GM19023 (cell line): ENCODE measurements around the gene VOPP1.
"Not testable (repeated sequence)": the region's sequence is repeated elsewhere in the genome, so short reads cannot be mapped to it uniquely, and the experiment has no call there.

Source experiments
- ATAC-seq: cut with Tn5 transposase; IDR thresholded peaks from one replicate; pipeline ENCODE4 v1.9.1; 2021; ENCODE audit warnings: mild to moderate bottlenecking, moderate library complexity; ENCODE audit not compliant: unreplicated experiment

Gene VOPP1

GRCh38 chr7:55473932-55474331, 98.4 kb downstream of the VOPP1 start:
- no peak for ATAC-seq

GRCh38 chr7:55472928-55473725, 99.2 kb downstream of the VOPP1 start:
- ATAC-seq = no peak

DNA sequence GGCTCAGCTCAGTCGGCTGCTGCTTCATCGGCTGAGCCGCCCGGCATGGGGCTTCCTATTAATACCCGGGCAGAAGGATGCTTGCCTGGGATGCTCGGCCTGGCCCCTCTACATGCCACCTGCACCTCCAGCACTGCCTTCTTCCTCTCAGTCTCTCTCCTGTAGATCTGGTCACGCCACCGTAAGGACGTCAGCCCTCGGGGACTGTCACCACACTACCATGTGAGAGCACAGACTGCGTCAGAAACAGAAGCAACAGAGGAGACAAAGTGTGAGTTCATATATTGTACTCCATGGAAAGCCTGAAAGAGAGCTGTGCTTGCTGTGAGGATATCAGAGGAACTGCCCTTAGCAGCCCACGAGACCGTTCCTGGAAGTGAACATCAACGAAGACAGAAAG, 99.9 kb downstream of the VOPP1 start:
- ATAC-seq = not testable (repeated sequence)

GRCh38 chr7:55471594-55471993, 100.7 kb downstream of the VOPP1 start:
- ATAC-seq = not testable (repeated sequence)

DNA sequence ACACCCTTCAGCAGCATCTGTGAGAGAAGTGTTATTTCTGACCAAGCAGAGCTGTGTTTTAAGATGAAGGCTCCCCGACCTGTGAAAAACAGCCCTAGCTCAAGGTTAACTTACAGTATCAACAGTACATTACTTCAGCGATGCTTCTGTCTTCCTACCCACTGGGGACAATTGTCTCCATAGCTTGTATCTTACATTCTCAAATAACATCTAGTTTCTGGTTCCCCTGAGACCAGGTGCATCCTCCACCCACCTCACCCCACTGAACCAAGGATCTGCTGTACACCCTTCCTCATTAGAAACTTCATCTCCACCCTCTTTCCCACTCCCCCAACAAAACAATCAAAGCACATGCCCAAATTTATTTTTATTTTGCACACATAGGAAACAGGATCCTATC, 102.0 kb downstream of the VOPP1 start:
- no peak for ATAC-seq

DNA sequence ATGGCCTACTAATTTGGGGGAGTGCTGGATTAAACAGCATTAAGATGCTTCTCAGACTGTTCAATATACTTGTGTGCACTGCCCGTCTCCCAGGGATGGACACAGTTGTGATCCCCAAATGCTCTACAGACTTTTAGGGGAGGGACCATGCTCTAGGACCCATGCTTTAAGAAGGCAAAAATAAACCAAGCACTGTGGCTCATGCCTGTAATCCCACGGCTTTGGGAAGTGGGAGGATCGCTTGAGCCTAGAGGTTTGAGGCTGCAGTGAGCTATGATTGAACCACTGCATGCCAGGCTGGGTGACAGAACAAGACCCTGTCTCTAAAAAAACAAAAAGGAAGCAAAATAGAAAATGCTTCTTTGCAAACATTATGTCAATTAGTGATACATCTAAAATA, 102.6 kb downstream of the VOPP1 start:
- ATAC-seq = no peak

DNA sequence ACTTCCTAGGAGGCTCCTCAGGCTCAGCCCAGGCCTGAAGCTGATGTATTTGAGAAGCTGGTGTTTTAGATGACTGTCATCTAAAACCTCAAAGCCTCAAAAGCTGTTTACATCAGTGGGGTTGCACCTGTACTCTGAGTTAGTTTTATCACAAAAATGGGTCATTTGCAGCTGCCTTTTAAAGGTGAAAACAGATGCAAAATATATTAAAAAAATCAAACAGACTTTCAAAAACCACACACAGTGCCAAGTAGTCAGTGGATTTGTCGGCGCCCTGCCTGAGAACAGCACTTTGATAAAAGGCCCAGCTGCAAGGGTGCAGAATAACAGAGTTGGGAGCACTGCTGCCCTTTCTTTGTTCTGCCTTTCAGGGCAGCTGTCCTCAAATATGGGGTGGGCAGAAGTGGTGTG, 103.0 kb downstream of the VOPP1 start:
- ATAC-seq = no peak

- ATAC-seq = no peak
These were observed 103.8 kb downstream of the VOPP1 start for GRCh38 chr7:55468495-55468894.

DNA sequence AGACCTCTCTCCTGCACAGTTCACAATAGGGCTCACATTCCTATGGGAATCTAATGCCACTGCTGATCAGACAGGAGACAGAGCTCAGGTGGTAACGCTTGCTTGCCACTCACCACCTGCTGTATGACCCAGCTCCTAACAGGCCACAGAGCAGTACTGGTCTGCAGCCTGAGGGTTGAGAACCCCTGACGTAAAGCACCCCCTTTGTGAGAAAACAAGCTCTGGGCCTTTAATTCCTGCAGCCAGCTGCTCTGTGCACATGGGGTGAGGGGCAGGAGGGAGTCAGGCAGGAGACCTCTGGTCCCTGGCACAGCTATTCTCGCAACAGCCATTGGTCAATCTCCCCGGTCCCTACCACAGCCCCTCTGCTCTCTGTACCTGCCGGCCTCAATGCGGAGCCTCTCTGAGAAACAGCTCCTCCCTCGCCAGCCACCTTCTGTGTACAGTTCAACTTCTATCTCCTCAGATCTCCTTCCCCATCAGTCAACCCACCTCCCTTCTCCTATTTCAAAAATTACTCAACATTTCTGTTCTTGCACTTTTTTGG, 105.2 kb downstream of the VOPP1 start:
- ATAC-seq = no peak

DNA sequence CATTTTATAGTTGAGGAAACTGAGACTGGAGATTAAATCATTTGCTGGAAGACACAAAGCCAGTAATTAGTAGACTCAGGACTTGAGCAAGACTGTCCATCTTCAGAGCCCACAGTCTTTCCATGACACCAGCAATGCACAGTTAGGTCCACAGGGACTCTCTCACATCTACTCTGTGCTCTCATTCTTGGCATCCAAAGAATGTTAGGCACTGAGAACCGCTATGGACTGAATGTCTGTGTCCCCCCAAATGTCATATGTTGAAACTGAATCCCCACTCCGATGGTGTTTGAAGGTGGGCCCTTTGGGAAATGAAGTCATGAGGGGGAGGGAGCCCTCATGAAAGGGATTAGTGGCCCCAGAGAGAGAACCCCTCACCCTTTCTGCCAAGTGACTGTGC, 106.6 kb downstream of the VOPP1 start:
- ATAC-seq = no peak

GRCh38 chr7:55464422-55464821, 107.9 kb downstream of the VOPP1 start:
- no peak for ATAC-seq

- ATAC-seq = no peak
These were observed 108.5 kb downstream of the VOPP1 start for GRCh38 chr7:55463686-55464262.

DNA sequence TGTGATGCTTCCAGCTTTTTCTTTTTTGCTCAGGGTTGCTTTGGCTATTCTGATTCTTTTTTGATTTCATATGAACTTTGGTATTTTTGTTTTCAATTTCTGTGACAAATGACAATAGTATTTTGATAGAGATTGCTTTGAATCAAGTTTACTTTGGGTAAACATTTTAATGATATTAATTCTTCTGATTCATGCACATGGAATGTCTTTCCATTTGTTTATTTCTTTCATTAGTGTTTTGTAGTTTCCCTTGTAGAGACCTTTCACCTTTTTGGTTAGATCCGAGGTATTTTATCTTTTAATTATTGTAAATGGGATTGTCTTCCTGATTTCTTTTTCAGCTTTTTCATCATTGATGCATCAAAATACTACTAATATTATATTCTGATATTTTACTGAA, 114.0 kb downstream of the VOPP1 start:
- ATAC-seq = no peak

- no peak for ATAC-seq
These were observed 114.5 kb downstream of the VOPP1 start for GRCh38 chr7:55457801-55458200.

DNA sequence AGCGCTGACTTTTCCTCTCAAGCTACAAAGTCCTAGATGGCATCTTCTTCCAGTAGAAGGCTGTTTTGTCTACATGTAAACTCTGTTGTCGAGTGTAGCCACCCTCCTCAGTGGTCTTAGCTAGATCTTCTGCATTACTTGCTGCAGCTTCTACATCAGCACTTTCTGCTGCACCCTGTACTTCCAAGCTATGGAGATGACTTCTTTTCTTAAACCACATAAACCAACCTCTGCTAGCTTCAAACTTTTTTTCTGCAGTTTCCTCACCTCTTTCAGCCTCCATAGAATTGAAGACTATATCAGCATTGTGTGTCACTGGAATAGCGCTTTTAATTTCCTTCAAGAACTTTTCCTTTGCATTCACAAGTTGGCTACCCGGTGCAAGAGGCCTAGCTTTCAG, 119.3 kb downstream of the VOPP1 start:
- no peak for ATAC-seq

DNA sequence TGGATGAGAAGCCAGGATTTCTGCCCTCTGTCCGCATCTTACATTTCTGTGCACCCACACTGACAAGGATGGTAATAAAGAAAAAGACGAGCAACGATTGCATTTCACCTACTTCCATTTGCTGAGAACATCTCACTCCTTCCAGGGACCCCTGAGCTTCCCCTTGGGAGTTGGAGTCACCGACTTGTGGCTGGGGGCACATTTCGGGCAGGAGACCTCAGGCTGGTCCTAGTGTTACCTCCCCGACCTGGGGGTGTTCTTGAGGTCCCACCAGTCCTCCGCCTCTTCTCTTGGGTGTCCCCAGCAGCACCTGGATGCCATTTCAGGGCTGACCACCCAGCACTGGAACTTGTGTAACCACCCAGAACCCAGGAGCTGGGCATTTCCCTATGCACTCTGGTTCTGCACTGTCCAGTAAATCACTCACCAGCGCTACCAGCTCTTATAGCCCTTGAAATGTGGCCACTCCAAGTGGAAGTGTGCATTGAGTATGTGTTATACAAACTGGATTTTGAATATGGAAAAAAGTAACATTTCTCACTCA, 122.2 kb downstream of the VOPP1 start:
- no peak for ATAC-seq

DNA sequence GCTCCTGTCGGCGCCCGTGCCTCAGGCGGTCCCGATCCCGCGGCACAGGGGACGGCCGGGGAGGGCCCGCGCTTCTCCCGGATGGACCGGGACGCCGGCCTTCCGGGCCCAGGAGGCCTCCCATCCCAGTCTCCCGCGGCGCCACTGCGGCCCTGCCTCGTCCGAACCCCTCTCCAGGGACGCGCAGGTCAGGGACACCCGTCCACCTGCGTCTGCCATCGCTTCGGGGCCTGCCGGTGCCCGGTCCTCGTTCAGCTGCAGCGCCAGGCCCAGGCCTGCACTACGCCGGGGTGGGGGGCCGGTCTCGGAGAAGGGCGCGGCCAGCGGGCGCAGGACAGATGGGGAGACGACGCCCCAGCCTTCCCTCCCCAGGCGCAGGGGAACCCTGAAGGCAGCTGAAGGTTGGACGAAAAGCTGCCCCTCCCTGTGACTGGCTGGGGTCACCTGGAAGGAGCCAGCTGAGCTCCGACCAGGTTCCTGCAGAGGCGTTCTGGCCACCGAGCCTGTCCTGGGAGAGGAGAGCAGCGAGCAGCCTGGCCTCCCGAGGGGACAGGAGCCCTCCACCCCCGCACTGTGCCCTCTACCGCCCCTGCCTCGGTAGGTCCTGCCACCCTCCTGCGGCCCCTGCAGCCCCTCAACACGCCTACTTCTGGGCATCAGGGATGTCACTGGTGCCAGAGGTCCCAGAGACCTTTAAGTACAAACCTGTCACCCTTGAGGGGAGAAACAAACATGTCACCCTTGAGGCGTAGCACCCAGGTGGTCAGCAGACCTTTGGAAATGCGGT, 122.9 kb downstream of the VOPP1 start:
- no peak for ATAC-seq

GRCh38 chr7:55448526-55448925, 123.8 kb downstream of the VOPP1 start:
- no peak for ATAC-seq

DNA sequence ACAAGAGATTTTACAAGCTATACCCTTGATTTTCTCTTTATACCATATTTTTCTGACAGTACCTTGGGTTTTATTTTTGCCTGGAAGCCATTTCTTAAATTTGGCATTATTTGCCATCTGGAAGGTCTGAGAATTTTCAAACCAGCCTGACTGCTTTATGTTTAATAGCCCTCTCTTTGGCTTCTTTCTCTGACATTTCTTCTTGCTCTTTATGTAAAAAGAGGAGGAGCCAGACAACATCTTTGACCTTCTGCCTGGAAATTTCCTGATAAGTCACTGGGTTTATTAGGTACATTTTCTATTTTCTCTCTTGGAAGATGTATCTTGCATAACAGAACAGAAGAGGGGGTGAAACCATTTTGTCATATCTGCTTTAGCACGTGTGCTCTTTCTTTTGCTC, 127.5 kb downstream of the VOPP1 start:
- no peak for ATAC-seq

DNA sequence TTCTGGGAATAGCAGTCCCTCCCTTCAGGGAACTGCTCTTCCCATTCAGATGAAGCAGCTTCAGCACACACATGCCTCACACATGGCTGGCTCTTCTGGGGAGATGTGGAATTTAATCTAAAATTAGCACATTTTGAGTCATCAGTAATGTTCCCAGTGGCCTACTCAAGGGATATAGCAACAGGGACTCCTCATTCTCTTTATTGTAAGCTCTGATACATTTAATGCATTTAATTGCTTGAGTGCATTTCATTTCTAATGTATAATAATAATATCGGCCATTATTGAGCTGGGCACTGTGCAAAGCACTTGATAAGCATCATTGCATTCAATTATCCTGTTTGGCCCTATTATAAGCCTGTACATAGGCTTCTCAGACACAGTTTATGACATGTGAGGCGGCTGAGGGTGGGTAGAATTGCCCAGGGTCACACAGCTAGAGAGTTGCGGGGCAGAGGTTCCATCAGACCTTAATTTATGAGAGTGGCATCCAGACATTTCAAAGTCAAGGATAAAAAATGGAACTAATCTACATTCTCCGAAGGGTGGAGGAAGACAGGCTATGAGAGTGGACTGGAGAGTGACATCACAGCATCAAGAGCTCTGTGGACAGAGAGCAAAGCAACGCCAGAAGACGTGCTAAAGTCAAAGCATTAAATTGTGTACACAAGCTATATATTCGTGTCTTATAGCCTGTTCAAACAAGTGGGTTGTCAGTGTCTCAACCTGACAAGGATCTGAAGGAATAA, 130.4 kb downstream of the VOPP1 start:
- no peak for ATAC-seq

DNA sequence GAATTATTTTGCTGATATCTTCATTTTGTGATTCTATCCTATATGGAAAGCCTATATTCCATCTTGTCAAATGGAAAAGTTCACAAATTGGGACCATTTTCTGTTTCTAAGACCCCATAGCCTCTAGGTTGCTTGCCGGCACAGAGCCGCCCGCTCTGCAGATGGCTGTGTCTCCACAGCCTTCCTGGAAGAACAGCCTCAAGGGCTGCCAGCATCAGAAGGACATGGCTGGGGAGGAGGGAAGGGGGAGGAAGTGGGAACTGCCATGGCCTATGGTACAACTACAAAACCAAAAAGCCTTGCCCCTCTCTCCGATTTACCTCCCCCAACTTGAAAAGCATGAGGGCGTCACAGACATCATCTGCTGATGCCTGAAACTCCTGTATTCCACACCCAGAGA, 131.3 kb downstream of the VOPP1 start:
- ATAC-seq = no peak
